Hair follicle dermal papilla cell (primary cell): ENCODE measurements around the gene FOXA1. TPM values are rescaled to one million over a fixed set of nuclear protein-coding genes. Genes with fewer than 3 reads are reported as not detected.

Experiments
- total RNA-seq: library from RNA; depleted of rRNA; stranded (reverse); fragments of >200 nt; gene quantifications from 2 replicates; pipeline ENCODE4 v1.2.3, GENCODE V29; 2012

The FOXA1 gene
- total RNA-seq = under 0.01 and 0.24 TPM in 2 replicates

DNA sequence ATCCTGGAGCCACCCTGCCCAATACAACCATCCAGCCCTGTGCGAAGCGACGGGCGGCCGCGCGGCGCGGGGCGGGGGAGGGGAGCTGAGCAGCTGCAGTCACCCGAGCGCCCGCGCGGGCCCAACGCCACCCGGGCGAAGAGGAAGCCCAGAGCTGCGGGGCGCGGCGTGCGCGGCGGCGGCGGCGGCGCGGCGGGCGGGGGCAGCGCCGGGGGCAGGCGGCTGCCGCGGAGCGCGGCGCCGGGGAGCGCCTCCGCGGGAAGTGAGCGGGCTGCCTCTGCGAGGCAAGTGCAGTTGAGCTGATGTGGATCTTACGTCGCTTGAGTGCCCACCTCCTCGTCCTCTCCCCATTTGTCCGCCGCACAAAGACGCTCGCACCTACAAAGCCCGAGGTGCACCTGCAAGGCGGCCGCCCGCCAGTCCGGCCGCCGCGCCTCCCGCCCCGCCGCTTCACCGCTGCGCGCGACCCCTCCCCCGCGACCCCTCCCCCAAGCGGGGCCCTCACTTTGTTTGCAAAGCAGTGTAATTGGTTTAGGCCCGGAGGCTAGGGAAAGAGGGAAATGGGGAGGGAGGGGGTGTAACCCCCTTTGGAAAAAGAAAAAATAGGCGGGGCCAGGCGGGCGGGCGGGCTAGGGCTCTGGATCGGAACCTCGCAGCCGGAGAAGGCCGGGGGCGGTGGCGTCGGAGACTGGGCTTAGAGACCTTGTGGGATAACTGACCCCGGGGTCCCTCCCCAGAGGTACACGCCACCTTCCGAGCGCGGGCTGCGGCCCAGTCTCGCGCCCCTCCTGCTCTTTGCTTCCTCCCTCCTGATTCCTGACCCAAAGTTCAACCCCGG lies at the start of gene FOXA1, which contains the start of gene TTC6:
Gene FOXA1 (minus strand): TSS at position 279 of the 838 bp plus-strand sequence. CDS start 277 bp downstream, at position 2.
Gene TTC6 (plus strand): TSS at position 659 of the 838 bp plus-strand sequence. CDS start 26,436 bp downstream, outside the sequence.

Other genes starting within 250 kb of the FOXA1 start
- under 0.01 TPM in 1 of 2 replicates, not detected in the other for gene TTC6, start 380 bp upstream of the FOXA1 start, total RNA-seq